Measurements from ENCODE around the gene RNF115.

The RNF115 gene

GRCh38 chr1:145784409-145784808 lies 39.5 kb downstream of the RNF115 start:
- Histone ChIP-seq H3K4me3 (ENCODE audit: low read depth, low read length) (no peak overlapping the region), H3K27me3 (no peaks in the 10 kb centered on the region), H3K9me3 (no peaks in the 10 kb centered on the region), H3K4me1 (no peaks in the 10 kb centered on the region), H3K36me3 (peaks cover 3% of the 10 kb centered on the region; the same call in 1 of the 2 replicates)
- no peak for TF ChIP-seq CTCF (IDR thresholded peaks at IDR 0.05; ENCODE audit: low read depth, low read length)
- no peak for DNase-seq

- Histone ChIP-seq H3K27me3 (no peaks in the 10 kb centered on the region), H3K4me3 (ENCODE audit: low read depth, low read length) (no peak overlapping the region)
Measured at GRCh38 chr1:145782272-145783099, 41.4 kb downstream of the RNF115 start.

GRCh38 chr1:145778146-145778540 lies 45.8 kb downstream of the RNF115 start:
- Histone ChIP-seq H3K27me3 (no peaks in the 10 kb centered on the region), H3K9me3 (no peaks in the 10 kb centered on the region), H3K36me3 (peaks cover 3% of the 10 kb centered on the region; the same call in 1 of the 2 replicates), H3K4me3 (ENCODE audit: low read depth, low read length) (no peak overlapping the region), H3K4me1 (no peaks in the 10 kb centered on the region)
- no peak for DNase-seq
- no peak for TF ChIP-seq CTCF (IDR thresholded peaks at IDR 0.05; ENCODE audit: low read depth, low read length)

More at GRCh38 chr1:145782272-145783099, 41.4 kb downstream of the RNF115 start:
- no peak for DNase-seq
- no peaks in the 10 kb centered on the region for H3K9me3 ChIP-seq
- no peaks in the 10 kb centered on the region for H3K4me1 ChIP-seq
- peaks cover 3% of the 10 kb centered on the region; the same call in 1 of the 2 replicates for H3K36me3 ChIP-seq
- TF ChIP-seq CTCF (IDR thresholded peaks at IDR 0.05; ENCODE audit: low read depth, low read length) = no peak

GRCh38 chr1:145777357-145778145 lies 46.3 kb downstream of the RNF115 start:
- no peak for DNase-seq
- no peak for TF ChIP-seq CTCF (IDR thresholded peaks at IDR 0.05; ENCODE audit: low read depth, low read length)
- H3K4me3 ChIP-seq (ENCODE audit: low read depth, low read length) = no peak overlapping the region
- H3K36me3 ChIP-seq = peaks cover 3% of the 10 kb centered on the region; the same call in 1 of the 2 replicates
- H3K9me3 ChIP-seq = no peaks in the 10 kb centered on the region
- H3K4me1 ChIP-seq = no peaks in the 10 kb centered on the region
- no peaks in the 10 kb centered on the region for H3K27me3 ChIP-seq

GRCh38 chr1:145773423-145773822 lies 50.5 kb downstream of the RNF115 start:
- no peaks in the 10 kb centered on the region for H3K27me3 ChIP-seq
- TF ChIP-seq CTCF (IDR thresholded peaks at IDR 0.05; ENCODE audit: low read depth, low read length) = no peak
- DNase-seq = no peak
- H3K4me1 ChIP-seq = no peaks in the 10 kb centered on the region
- H3K36me3 ChIP-seq = peaks cover 11% of the 10 kb centered on the region
- no peak overlapping the region for H3K4me3 ChIP-seq (ENCODE audit: low read depth, low read length)
- H3K9me3 ChIP-seq = no peaks in the 10 kb centered on the region

Data from BE2C (cell line).